ENCODE data around the gene OSGIN1.

OSGIN1 gene

DNA sequence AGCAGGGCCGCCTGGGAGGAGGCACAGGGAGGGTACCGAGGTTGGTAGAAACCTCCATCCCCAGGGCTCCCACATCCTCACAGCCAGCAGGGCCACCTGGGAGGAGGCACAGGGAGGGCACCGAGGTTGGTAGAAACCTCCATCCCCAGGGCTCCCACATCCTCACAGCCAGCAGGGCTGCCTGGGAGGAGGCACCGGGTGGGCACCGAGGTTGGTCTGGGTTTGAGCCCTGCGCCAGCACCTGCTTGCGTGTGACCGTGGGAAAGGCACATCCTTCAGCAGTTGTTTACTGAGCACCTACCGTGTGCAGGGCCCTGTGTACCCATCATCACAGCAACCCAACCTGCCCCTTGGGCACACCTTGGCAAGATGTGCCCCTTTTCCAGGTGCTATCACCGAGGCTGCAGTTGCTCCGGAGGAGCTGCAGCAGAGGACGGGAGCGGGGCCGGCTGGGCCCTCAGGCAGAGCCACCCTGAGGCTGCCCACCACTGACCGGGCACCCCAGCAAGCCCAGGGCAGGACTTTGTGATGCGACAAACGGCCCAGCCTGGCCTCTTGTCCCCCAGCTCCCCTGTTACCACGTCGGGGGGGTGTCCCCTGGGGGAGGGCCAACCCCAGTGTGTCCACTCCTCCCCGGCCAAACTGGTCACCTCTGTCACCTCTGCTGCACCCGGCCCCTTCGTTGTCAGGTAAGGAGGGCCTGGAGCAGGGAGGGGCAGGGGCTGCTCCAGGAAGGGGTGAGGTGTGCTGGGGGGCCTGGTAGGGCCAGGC is 22.1 kb upstream of the OSGIN1 start:
- no peak for DNase-seq (ENCODE audit: low spot score)
- TF ChIP-seq, protein P1, sequence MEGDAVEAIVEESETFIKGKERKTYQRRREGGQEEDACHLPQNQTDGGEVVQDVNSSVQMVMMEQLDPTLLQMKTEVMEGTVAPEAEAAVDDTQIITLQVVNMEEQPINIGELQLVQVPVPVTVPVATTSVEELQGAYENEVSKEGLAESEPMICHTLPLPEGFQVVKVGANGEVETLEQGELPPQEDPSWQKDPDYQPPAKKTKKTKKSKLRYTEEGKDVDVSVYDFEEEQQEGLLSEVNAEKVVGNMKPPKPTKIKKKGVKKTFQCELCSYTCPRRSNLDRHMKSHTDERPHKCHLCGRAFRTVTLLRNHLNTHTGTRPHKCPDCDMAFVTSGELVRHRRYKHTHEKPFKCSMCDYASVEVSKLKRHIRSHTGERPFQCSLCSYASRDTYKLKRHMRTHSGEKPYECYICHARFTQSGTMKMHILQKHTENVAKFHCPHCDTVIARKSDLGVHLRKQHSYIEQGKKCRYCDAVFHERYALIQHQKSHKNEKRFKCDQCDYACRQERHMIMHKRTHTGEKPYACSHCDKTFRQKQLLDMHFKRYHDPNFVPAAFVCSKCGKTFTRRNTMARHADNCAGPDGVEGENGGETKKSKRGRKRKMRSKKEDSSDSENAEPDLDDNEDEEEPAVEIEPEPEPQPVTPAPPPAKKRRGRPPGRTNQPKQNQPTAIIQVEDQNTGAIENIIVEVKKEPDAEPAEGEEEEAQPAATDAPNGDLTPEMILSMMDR (IDR thresholded peaks at IDR 0.05; ENCODE audit: borderline replicate concordance, control extremely low read depth, extremely low read depth, insufficient read depth, missing control alignments) = no peak
- in situ Hi-C loops (cut with MboI; ENCODE audit: low sequenced_read_pairs, unreplicated experiment) = no loop called here

DNA sequence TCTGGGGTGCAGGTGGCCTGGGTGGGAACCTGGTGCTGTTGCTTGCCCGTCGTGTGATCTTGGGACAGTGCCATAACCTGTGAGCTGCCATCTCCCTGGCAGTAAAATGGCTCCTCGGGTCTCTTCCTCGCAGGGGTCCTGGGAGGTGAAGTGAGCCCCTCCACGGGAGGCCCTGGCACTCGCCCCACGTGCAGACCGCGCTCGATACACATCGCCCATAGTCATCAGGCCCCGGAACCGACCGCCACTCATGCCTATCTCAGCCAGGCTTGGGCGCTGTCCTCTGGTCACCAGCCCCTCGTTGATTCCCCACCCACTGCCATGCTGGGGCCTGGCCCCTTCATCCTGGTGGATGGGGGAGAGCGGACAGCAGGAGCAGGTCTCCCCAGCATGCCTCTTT is 21.5 kb upstream of the OSGIN1 start:
- TF ChIP-seq, protein P1 (IDR thresholded peaks at IDR 0.05; ENCODE audit: borderline replicate concordance, control extremely low read depth, extremely low read depth, insufficient read depth, missing control alignments) = no peak
- in situ Hi-C loops (cut with MboI; ENCODE audit: low sequenced_read_pairs, unreplicated experiment) = no loop called here
- no peak for DNase-seq (ENCODE audit: low spot score)

DNA sequence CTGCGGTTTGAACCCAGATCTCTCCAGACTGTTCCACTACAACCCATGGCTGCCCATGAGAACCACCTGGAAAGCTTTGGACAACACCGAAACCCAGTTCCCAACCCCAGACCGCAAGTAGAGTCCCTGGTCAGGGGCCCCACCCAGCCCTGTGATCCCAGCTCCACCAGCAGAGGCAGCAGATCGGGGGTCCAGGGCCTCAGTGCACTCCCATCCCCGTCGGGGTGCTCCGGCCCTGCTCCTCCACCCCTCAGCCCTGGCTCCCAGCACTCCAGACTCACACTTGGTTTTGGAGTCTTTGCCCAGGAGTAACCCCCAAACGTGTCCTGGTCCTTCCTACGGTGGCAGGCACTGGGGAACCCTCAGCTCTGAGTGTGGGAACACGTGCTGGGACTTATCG is 20.7 kb upstream of the OSGIN1 start:
- TF ChIP-seq, protein P1 (IDR thresholded peaks at IDR 0.05; ENCODE audit: borderline replicate concordance, control extremely low read depth, extremely low read depth, insufficient read depth, missing control alignments) = no peak
- no peak for DNase-seq (ENCODE audit: low spot score)

DNA sequence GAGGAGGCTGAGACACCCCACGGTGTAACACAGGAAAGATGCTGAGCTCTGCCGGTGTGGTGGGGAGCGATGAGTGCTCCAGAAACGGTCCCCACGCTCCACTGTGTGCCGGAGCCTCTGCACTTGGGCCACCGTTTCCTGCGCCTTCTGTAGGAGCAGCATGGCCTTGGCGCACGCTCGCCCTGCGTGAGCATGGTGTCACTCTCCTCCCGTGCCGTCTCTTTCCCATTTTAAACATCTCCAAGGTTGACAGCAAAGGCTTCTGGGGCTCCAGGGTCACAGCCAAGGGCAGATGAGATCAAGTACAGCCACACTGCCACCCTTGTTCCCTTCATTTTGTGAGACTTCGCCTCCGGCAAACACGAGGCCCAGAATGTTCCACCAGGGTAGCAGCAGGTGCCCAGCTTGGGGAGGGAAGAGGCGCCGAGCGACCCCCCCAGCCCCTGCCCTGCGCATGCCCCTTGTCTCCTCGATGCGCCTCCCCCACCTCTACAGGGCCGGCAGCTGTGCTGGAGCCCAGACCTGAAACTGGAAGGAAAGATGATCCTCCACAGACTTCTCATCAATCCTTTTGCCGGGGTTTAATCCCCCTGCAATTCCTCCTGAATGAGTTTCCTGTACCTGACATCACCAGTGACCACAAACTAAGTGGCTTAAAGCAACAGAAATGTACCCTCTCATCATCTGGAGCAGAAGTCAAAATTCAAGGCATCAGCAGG is 19.9 kb upstream of the OSGIN1 start:
- TF ChIP-seq, protein P1 (IDR thresholded peaks at IDR 0.05; ENCODE audit: borderline replicate concordance, control extremely low read depth, extremely low read depth, insufficient read depth, missing control alignments) = no peak
- DNase-seq (ENCODE audit: low spot score) = no peak
- in situ Hi-C loops (cut with MboI; ENCODE audit: low sequenced_read_pairs, unreplicated experiment) = no loop called here

More for the DNA sequence above, 20.7 kb upstream of the OSGIN1 start:
- in situ Hi-C loops (cut with MboI; ENCODE audit: low sequenced_read_pairs, unreplicated experiment) = no loop called here

DNA sequence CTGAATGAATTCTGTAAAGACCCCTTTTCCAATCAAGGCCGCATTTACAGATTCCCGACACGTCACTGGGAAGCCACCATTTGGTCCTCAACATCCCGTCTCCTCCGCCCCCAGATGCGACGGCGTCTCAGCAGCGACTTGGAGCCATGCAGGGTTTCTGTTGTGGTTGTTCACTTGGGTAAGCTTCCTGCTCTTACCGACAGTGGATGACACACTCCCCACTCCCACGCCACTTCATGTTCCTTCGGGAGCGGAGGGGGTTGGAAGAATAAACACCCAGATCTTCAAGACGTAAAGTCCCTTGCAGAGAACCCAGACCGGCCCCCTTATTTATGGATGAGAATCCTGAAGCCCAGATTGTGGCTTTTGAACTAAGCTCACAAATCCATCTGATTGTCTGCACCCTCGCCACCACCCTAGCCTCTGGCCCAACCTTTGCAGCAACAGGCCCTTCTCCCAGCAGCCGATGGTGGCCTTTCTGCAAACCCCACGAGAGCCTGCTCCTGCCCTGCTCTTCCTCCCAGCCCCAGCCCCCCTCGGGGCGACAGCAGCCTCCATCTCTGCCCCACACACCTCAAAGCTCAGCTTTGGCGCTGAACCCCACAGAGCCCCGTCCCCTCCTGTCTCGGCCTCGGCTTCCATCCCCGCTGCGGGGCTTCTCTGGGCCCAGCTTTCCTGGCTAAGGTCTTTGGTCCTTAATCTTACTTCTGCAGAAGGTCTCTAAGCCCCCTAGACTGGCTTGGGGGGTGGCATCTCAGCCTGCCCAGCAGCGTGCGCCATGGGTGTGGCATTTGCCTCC is 19.0 kb upstream of the OSGIN1 start:
- no peak for DNase-seq (ENCODE audit: low spot score)
- TF ChIP-seq, protein P1 (IDR thresholded peaks at IDR 0.05; ENCODE audit: borderline replicate concordance, control extremely low read depth, extremely low read depth, insufficient read depth, missing control alignments) = no peak
- in situ Hi-C loops (cut with MboI; ENCODE audit: low sequenced_read_pairs, unreplicated experiment) = no loop called here

DNA sequence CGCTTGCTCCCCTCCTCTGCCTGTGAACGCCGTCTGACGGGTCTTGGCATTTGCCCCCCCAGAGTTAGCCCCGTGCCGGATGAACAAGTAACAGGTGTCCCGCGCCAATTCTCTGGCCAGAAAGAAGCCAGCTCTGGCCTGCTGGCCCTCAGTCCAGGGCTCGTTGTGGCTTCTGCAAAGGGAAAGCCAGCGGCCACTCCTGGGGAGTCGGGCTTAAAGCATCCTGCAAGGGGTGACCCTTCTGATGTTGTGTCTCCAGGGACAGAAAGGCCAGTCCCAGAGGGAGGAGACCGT is 18.4 kb upstream of the OSGIN1 start:
- in situ Hi-C loops (cut with MboI; ENCODE audit: low sequenced_read_pairs, unreplicated experiment) = no loop called here
- TF ChIP-seq, protein P1 (IDR thresholded peaks at IDR 0.05; ENCODE audit: borderline replicate concordance, control extremely low read depth, extremely low read depth, insufficient read depth, missing control alignments) = no peak
- no peak for DNase-seq (ENCODE audit: low spot score)

All from GM13976 (cell line).